Liver (tissue), 9 donors: ENCODE measurements around the gene CIDEB. TPM values are rescaled to one million over a fixed set of nuclear protein-coding genes. Genes with fewer than 3 reads are reported as not detected.

Experiments
- DNase-seq: peaks from one replicate; pipeline ENCODE4 v3.0.0-alpha.2; 2017; ENCODE audit warnings: low spot score
- H3K27ac ChIP-seq, 2 donors: one replicate each; pipeline ENCODE4 v1.7.0; 2013; ENCODE audit warnings: inconsistent platforms in 2 of 2, low read length in 2 of 2, control low read depth in 1 of 2, low read depth in 1 of 2, mild to moderate bottlenecking in 1 of 2
- H3K27me3 ChIP-seq, 4 donors: one replicate each; pipeline versions ENCODE4 v1.6.1 to v1.7.0; 2013; ENCODE audit warnings: low read length in 3 of 4, inconsistent platforms in 1 of 4, mild to moderate bottlenecking in 1 of 4, moderate library complexity in 1 of 4; ENCODE audit not compliant: control insufficient read depth in 4 of 4, insufficient read depth in 4 of 4
- H3K36me3 ChIP-seq, 4 donors: one replicate each; pipeline versions ENCODE4 v1.6.1 to v1.7.0; 2013; ENCODE audit warnings: low read length in 3 of 4, mild to moderate bottlenecking in 3 of 4, low read depth in 1 of 4, moderate library complexity in 1 of 4; ENCODE audit not compliant: control insufficient read depth in 4 of 4, insufficient read depth in 3 of 4
- H3K4me1 ChIP-seq, 4 donors: one replicate each; pipeline versions ENCODE4 v1.6.1 to v1.7.0; 2013; ENCODE audit warnings: low read length in 3 of 4, mild to moderate bottlenecking in 3 of 4, moderate library complexity in 1 of 4; ENCODE audit not compliant: control insufficient read depth in 4 of 4, insufficient read depth in 4 of 4
- H3K4me3 ChIP-seq, 3 donors: one replicate each; pipeline versions ENCODE4 v1.6.1 to v1.7.0; 2013; ENCODE audit warnings: low read length in 3 of 3, control low read depth in 1 of 3, low read depth in 1 of 3, mild to moderate bottlenecking in 1 of 3
- H3K9ac ChIP-seq, 2 donors: one replicate each; pipeline ENCODE4 v1.7.0; 2013; ENCODE audit warnings: low read length in 2 of 2, mild to moderate bottlenecking in 2 of 2, moderate library complexity in 2 of 2, control low read depth in 1 of 2, low read depth in 1 of 2
- H3K9me3 ChIP-seq, 4 donors: one replicate each; pipeline versions ENCODE4 v1.6.1 to v1.7.0; 2013; ENCODE audit warnings: low read length in 3 of 4; ENCODE audit not compliant: control insufficient read depth in 4 of 4
- ATF3 ChIP-seq: IDR thresholded peaks from 2 replicates; pipeline ENCODE4 v1.6.1; 2016; ENCODE audit warnings: antibody characterized with exemption
- CTCF ChIP-seq: fragments of 150-350 bp; IDR thresholded peaks from 2 replicates; pipeline ENCODE4 v1.5.1; 2017; ENCODE audit warnings: improper control_type of control experiment, low read depth, low read length; ENCODE audit not compliant: missing input control
- EGR1 ChIP-seq, 2 donors: IDR thresholded peaks; 2 replicates each; pipeline ENCODE4 v1.6.1; 2016 to 2018; ENCODE audit warnings: antibody characterized with exemption in 2 of 2, low read depth in 2 of 2
- FOXA1 ChIP-seq: IDR thresholded peaks from 2 replicates; pipeline ENCODE4 v1.6.1; 2016; ENCODE audit warnings: antibody characterized with exemption
- FOXA2 ChIP-seq: IDR thresholded peaks from 2 replicates; pipeline ENCODE4 v1.6.1; 2016; ENCODE audit warnings: antibody characterized with exemption
- GABPA ChIP-seq, 2 donors: IDR thresholded peaks in 1 of 2; conservative IDR thresholded peaks in 1 of 2; 2 replicates each; pipeline ENCODE4 v1.6.1; 2016; ENCODE audit warnings: antibody characterized with exemption in 2 of 2, mild to moderate bottlenecking in 1 of 2, moderate library complexity in 1 of 2
- HNF4A ChIP-seq, 2 donors: conservative IDR thresholded peaks; 2 replicates each; pipeline ENCODE4 v1.6.1; 2016; ENCODE audit warnings: antibody characterized with exemption in 2 of 2, mild to moderate bottlenecking in 2 of 2
- HNF4G ChIP-seq: IDR thresholded peaks from 2 replicates; pipeline ENCODE4 v1.6.1; 2016; ENCODE audit warnings: antibody characterized with exemption
- MAX ChIP-seq: IDR thresholded peaks from 2 replicates; pipeline ENCODE4 v1.6.1; 2016; ENCODE audit warnings: antibody characterized with exemption
- NR2F2 ChIP-seq: IDR thresholded peaks from 2 replicates; pipeline ENCODE4 v1.6.1; 2016; ENCODE audit warnings: antibody characterized with exemption
- RAD21 ChIP-seq, 2 donors: IDR thresholded peaks; 2 replicates each; pipeline ENCODE4 v1.6.1; 2016; ENCODE audit warnings: antibody characterized with exemption in 2 of 2, mild to moderate bottlenecking in 2 of 2
- REST ChIP-seq: IDR thresholded peaks from 2 replicates; pipeline ENCODE4 v1.6.1; 2016; ENCODE audit warnings: antibody characterized with exemption, mild to moderate bottlenecking
- RXRA ChIP-seq, 2 donors: IDR thresholded peaks; 2 replicates each; pipeline ENCODE4 v1.6.1; 2017 to 2018; ENCODE audit warnings: antibody characterized with exemption in 2 of 2, mild to moderate bottlenecking in 1 of 2
- TAF1 ChIP-seq: conservative IDR thresholded peaks from 2 replicates; pipeline ENCODE4 v1.6.1; 2016; ENCODE audit warnings: antibody characterized with exemption, mild to moderate bottlenecking
- YY1 ChIP-seq: IDR thresholded peaks from 2 replicates; pipeline ENCODE4 v1.6.1; 2016; ENCODE audit warnings: antibody characterized with exemption, mild to moderate bottlenecking
- WGBS: extraction: QIAGEN DNeasy Blood & Tissue Kit; methylation state at CpG from one replicate; pipeline ENCODE4 v1.1.7; 2013; 5-methylcytosine and 5-hydroxymethylcytosine counted together
- polyA plus RNA-seq, 2 donors: library from polyadenylated mRNA; stranded (reverse) in 1 of 2; unstranded in 1 of 2; fragments of 200-250 nt in 1 of 2; fragments of >200 nt in 1 of 2; fragmentation: Nextera tagmentation in 1 of 2; extraction: Ambion mirVana in 1 of 2; gene quantifications; one replicate each; pipeline versions ENCODE4 v1.2.1 to v1.2.3, GENCODE V29; 2013 to 2015
- total RNA-seq, 2 donors: library from RNA; depleted of rRNA; stranded (reverse); fragments of >200 nt; gene quantifications; one replicate each; pipeline ENCODE4 v1.2.3, GENCODE V29; 2014
- donor health status: healthy.
- donor health status: healthy.
- donor health status: healthy.
- donor health status: healthy.
- donor health status: healthy.

Gene CIDEB
- total and polyA plus RNA-seq, 4 donors, result 32.1 to 312 (median 159) TPM

- peak overlapping the region in 1 of 3 donors; percentile 32 for H3K4me3 ChIP-seq
- H3K4me1 ChIP-seq, result peaks cover 3 to 28% (median 10%) of the 10 kb centered on the region in 4 donors
- no peak for DNase-seq
- H3K9ac ChIP-seq, result peak overlapping the region in 1 of 2 donors; percentile 38
- H3K27me3 ChIP-seq, result no peaks in the 10 kb centered on the region
- WGBS, result 82% methylated on average over 14 of the region's 14 CpGs
- no peaks in the 10 kb centered on the region for H3K9me3 ChIP-seq
- no peak overlapping the region for H3K27ac ChIP-seq
- TF ChIP-seq CTCF, result no peak
- TF ChIP-seq RXRA (IDR thresholded peaks at IDR 0.05), result no peak
- no peak for TF ChIP-seq HNF4G
- TF ChIP-seq FOXA1, result no peak
- TF ChIP-seq TAF1, result no peak
- no peak for TF ChIP-seq EGR1 (IDR thresholded peaks at IDR 0.05; ENCODE audit: low read depth in 2 of 2)
- no peak for TF ChIP-seq YY1
- no peak for TF ChIP-seq RAD21 (IDR thresholded peaks at IDR 0.05)
- TF ChIP-seq REST, result no peak
- TF ChIP-seq HNF4A (conservative IDR thresholded peaks at IDR 0.05), result no peak
- no peak for TF ChIP-seq NR2F2
- no peak for TF ChIP-seq FOXA2
- TF ChIP-seq GABPA (IDR thresholded peaks at IDR 0.05 in 1 of 2, conservative IDR thresholded peaks at IDR 0.05 in 1 of 2), result no peak
- TF ChIP-seq ATF3, result no peak
- no peak for TF ChIP-seq MAX
- no peaks in the 10 kb centered on the region for H3K36me3 ChIP-seq
These were observed 31.1 kb upstream of the CIDEB start for GRCh38 chr14:24338843-24339242.

GRCh38 chr14:24337824-24338175, 30.0 kb upstream of the CIDEB start:
- WGBS, result 97% methylated on average over 8 of the region's 8 CpGs
- no peaks in the 10 kb centered on the region for H3K27me3 ChIP-seq
- no peak overlapping the region for H3K27ac ChIP-seq
- H3K4me3 ChIP-seq, result no peak overlapping the region
- H3K4me1 ChIP-seq, result peaks cover 4 to 35% (median 15%) of the 10 kb centered on the region in 4 donors
- no peak for TF ChIP-seq MAX
- DNase-seq, result no peak
- H3K36me3 ChIP-seq, result no peaks in the 10 kb centered on the region
- H3K9ac ChIP-seq, result no peak overlapping the region
- H3K9me3 ChIP-seq, result no peaks in the 10 kb centered on the region
